Fibroblast of peridontal ligament (primary cell): ENCODE results near the gene RBM38.

ENCODE experiments used
- DNase-seq: peaks from one replicate; pipeline ENCODE4 v3.0.0-alpha.2; 2010; ENCODE audit errors: extremely low read depth

The RBM38 gene

GRCh38 chr20:57374931-57375651, 16.1 kb upstream of the RBM38 start:
- peak; percentile 68 for DNase-seq

- no peak for DNase-seq
These were observed 15.5 kb upstream of the RBM38 start for GRCh38 chr20:57375652-57376230.

GRCh38 chr20:57377350-57377749, 13.8 kb upstream of the RBM38 start:
- DNase-seq, result no peak

- no peak for DNase-seq
These were observed 13.1 kb upstream of the RBM38 start for GRCh38 chr20:57378107-57378506.

GRCh38 chr20:57378646-57379262, 12.4 kb upstream of the RBM38 start:
- no peak for DNase-seq

GRCh38 chr20:57379263-57379647, 11.9 kb upstream of the RBM38 start:
- DNase-seq, result no peak

- DNase-seq, result no peak
These were observed 11.0 kb upstream of the RBM38 start for GRCh38 chr20:57380081-57380750.

GRCh38 chr20:57381596-57382503, 9.3 kb upstream of the RBM38 start:
- DNase-seq, result peak; percentile 78

GRCh38 chr20:57382516-57382915, 8.7 kb upstream of the RBM38 start:
- no peak for DNase-seq

- no peak for DNase-seq
These were observed 7.5 kb upstream of the RBM38 start for GRCh38 chr20:57383447-57384347.

GRCh38 chr20:57384486-57384885, 6.7 kb upstream of the RBM38 start:
- DNase-seq, result no peak

- no peak for DNase-seq
These were observed 6.0 kb upstream of the RBM38 start for GRCh38 chr20:57384953-57385761.

- no peak for DNase-seq
These were observed 5.3 kb upstream of the RBM38 start for GRCh38 chr20:57385940-57386339.

- no peak for DNase-seq
These were observed 4.4 kb upstream of the RBM38 start for GRCh38 chr20:57386762-57387161.

- no peak for DNase-seq
These were observed 3.7 kb upstream of the RBM38 start for GRCh38 chr20:57387463-57387862.

GRCh38 chr20:57387945-57388371, 3.2 kb upstream of the RBM38 start:
- no peak for DNase-seq

GRCh38 chr20:57388953-57389694, 2.1 kb upstream of the RBM38 start:
- peak; percentile 31 for DNase-seq

- DNase-seq, result no peak
These were observed 1.2 kb upstream of the RBM38 start for GRCh38 chr20:57389695-57390603.
